IMR-90 (cell line): Measurements from ENCODE around the gene S100A5. TPM values are rescaled to one million over a fixed set of nuclear protein-coding genes. Genes with fewer than 3 reads are reported as not detected.

Experiments used
- ATAC-seq: fragments of 200-7000 bp; cut with Tn5 transposase; 2 replicates; pipeline ENCODE4 v1.9.1; 2020; ENCODE audit warnings: low read depth, mild to moderate bottlenecking, moderate library complexity
- BruUV-seq: library from RNA; stranded (reverse); fragments of 400-500 nt; replicated peaks from 2 replicates; lab custom pipeline; 2021; lab: Mats Ljungman, UMichigan
- CTCF ChIA-PET: fragments of 300-600 bp; formaldehyde crosslinking; extraction: SDS; loops from one replicate; lab custom pipeline; 2021; ENCODE audit warnings: antibody characterized with exemption; lab: Yijun Ruan, JAX
- POLR2A ChIA-PET: fragments of 300-600 bp; sonication (Branson Sonifier 250); formaldehyde crosslinking; loops from one replicate; lab custom pipeline; 2022; ENCODE audit warnings: antibody characterized with exemption; ENCODE audit not compliant: unreplicated experiment; lab: Charles Lee
- DNase-seq: peaks from one replicate; pipeline ENCODE4 v3.0.0; 2013
- H2AFZ ChIP-seq: replicated peaks from 2 replicates; pipeline ENCODE3; 2013; ENCODE audit warnings: low read length, mild to moderate bottlenecking; ENCODE audit not compliant: poor library complexity
- H2AK5ac ChIP-seq: 2 replicates; pipeline ENCODE4 v1.6.1; 2013; ENCODE audit warnings: low read depth, low read length, inconsistent platforms
- H2AK9ac ChIP-seq: replicated peaks from 2 replicates; pipeline ENCODE3; 2013; ENCODE audit warnings: mild to moderate bottlenecking, low read depth, low read length, moderate library complexity; ENCODE audit not compliant: poor library complexity
- H2BK120ac ChIP-seq: 2 replicates; pipeline ENCODE4 v1.6.1; 2013; ENCODE audit warnings: low read depth, low read length, inconsistent platforms
- H2BK15ac ChIP-seq: 3 replicates; pipeline ENCODE4 v1.6.1; 2013; ENCODE audit warnings: low read depth, low read length, inconsistent platforms
- H2BK20ac ChIP-seq: 2 replicates; pipeline ENCODE4 v1.6.1; 2013; ENCODE audit warnings: low read depth, mild to moderate bottlenecking, inconsistent platforms, low read length, moderate library complexity
- H2BK5ac ChIP-seq: 2 replicates; pipeline ENCODE4 v1.6.1; 2013; ENCODE audit warnings: mild to moderate bottlenecking, low read depth, low read length, inconsistent platforms; ENCODE audit not compliant: poor library complexity, severe bottlenecking
- H3K14ac ChIP-seq: replicated peaks from 2 replicates; pipeline ENCODE4 v1.6.1; 2013; ENCODE audit warnings: low read depth, low read length, inconsistent platforms
- H3K18ac ChIP-seq: 2 replicates; pipeline ENCODE4 v1.6.1; 2013; ENCODE audit warnings: low read depth, low read length, control low read depth
- H3K23ac ChIP-seq: 2 replicates; pipeline ENCODE4 v1.6.1; 2013; ENCODE audit warnings: low read depth, low read length, inconsistent platforms
- H3K27ac ChIP-seq: 2 replicates; pipeline ENCODE4 v1.5.1; 2013; ENCODE audit warnings: mild to moderate bottlenecking, control low read depth, low read length; ENCODE audit not compliant: insufficient read depth
- H3K27me3 ChIP-seq: 2 replicates; pipeline ENCODE4 v1.6.1; 2013; ENCODE audit warnings: low read length; ENCODE audit not compliant: control insufficient read depth, insufficient read depth
- H3K36me3 ChIP-seq: 2 replicates; pipeline ENCODE4 v1.6.1; 2013; ENCODE audit warnings: low read length, mixed read lengths; ENCODE audit not compliant: control insufficient read depth, insufficient read depth
- H3K4ac ChIP-seq: 2 replicates; pipeline ENCODE4 v1.6.1; 2013; ENCODE audit warnings: low read depth, low read length, inconsistent platforms
- H3K4me1 ChIP-seq: 2 replicates; pipeline ENCODE4 v1.6.1; 2013; ENCODE audit warnings: low read length, mixed read lengths; ENCODE audit not compliant: control insufficient read depth, insufficient read depth
- H3K4me2 ChIP-seq: 2 replicates; pipeline ENCODE4 v1.6.1; 2013; ENCODE audit warnings: low read depth, mild to moderate bottlenecking, control low read depth, low read length, moderate library complexity
- H3K4me3 ChIP-seq: 2 replicates; pipeline ENCODE4 v1.5.1; 2013; ENCODE audit warnings: low read depth, mild to moderate bottlenecking, control low read depth, low read length, moderate library complexity; ENCODE audit not compliant: insufficient read depth
- H3K56ac ChIP-seq: 2 replicates; pipeline ENCODE4 v1.6.1; 2013; ENCODE audit warnings: low read length, inconsistent platforms; ENCODE audit not compliant: insufficient read depth; ENCODE audit errors: extremely low read depth
- H3K79me1 ChIP-seq, 2 experiments: 2 replicates each; pipeline ENCODE4 v1.6.1; 2013; ENCODE audit warnings: low read length in 2 of 2, inconsistent platforms in 1 of 2, low read depth in 1 of 2
- H3K9ac ChIP-seq: 2 replicates; pipeline ENCODE4 v1.6.1; 2013; ENCODE audit warnings: low read depth, low read length, control low read depth
- H3K9me1 ChIP-seq: 2 replicates; pipeline ENCODE4 v1.6.1; 2013; ENCODE audit warnings: low read length, inconsistent platforms; ENCODE audit not compliant: insufficient read depth
- H3K9me3 ChIP-seq: 2 replicates; pipeline ENCODE4 v1.6.1; 2013; ENCODE audit warnings: low read length; ENCODE audit not compliant: control insufficient read depth, insufficient read depth
- H4K20me1 ChIP-seq: 2 replicates; pipeline ENCODE4 v1.6.1; 2013; ENCODE audit warnings: low read length, inconsistent platforms; ENCODE audit not compliant: insufficient read depth
- H4K5ac ChIP-seq: 2 replicates; pipeline ENCODE4 v1.6.1; 2013; ENCODE audit warnings: mild to moderate bottlenecking, low read depth, low read length, control low read depth
- H4K8ac ChIP-seq, 2 experiments: 2 replicates each; pipeline ENCODE4 v1.6.1; 2013; ENCODE audit warnings: low read depth in 2 of 2, low read length in 2 of 2, control low read depth in 1 of 2, inconsistent platforms in 1 of 2
- H4K91ac ChIP-seq: 2 replicates; pipeline ENCODE4 v1.6.1; 2013; ENCODE audit warnings: low read depth, low read length, inconsistent platforms; ENCODE audit not compliant: insufficient read depth
- CEBPB ChIP-seq: IDR thresholded peaks from 2 replicates; pipeline ENCODE4 v1.6.1; 2012; ENCODE audit warnings: low read depth, low read length, improper control_type of control experiment
- CHD1 ChIP-seq: IDR thresholded peaks from 2 replicates; pipeline ENCODE4 v1.6.1; 2012; ENCODE audit warnings: low read depth, low read length, improper control_type of control experiment
- ELK1 ChIP-seq: fragments of 150-350 bp; IDR thresholded peaks from 2 replicates; pipeline ENCODE4 v1.6.1; 2016; ENCODE audit warnings: low read depth, mild to moderate bottlenecking, low read length, moderate library complexity, borderline replicate concordance
- FOS ChIP-seq: fragments of 150-350 bp; IDR thresholded peaks from 2 replicates; pipeline ENCODE4 v1.6.1; 2016; ENCODE audit warnings: low read depth, low read length
- MAZ ChIP-seq: IDR thresholded peaks from 2 replicates; pipeline ENCODE4 v1.6.1; 2012; ENCODE audit warnings: low read depth, mild to moderate bottlenecking, low read length, improper control_type of control experiment, moderate library complexity, borderline replicate concordance
- MXI1 ChIP-seq: IDR thresholded peaks from 2 replicates; pipeline ENCODE4 v1.6.1; 2012; ENCODE audit warnings: low read depth, mild to moderate bottlenecking, low read length, moderate library complexity, borderline replicate concordance
- NFE2L2 ChIP-seq: fragments of 150-350 bp; IDR thresholded peaks from 2 replicates; pipeline ENCODE4 v1.6.1; 2016; ENCODE audit warnings: low read depth, mild to moderate bottlenecking, low read length
- POLR2A ChIP-seq: IDR thresholded peaks from 2 replicates; pipeline ENCODE4 v1.6.1; 2012; ENCODE audit warnings: mild to moderate bottlenecking, low read depth, low read length
- RAD21 ChIP-seq: IDR thresholded peaks from 2 replicates; pipeline ENCODE4 v1.6.1; 2012; ENCODE audit warnings: low read length, improper control_type of control experiment
- RCOR1 ChIP-seq: IDR thresholded peaks from 2 replicates; pipeline ENCODE4 v1.6.1; 2012; ENCODE audit warnings: mild to moderate bottlenecking, low read length, improper control_type of control experiment; ENCODE audit not compliant: insufficient replicate concordance
- RFX5 ChIP-seq: IDR thresholded peaks from 2 replicates; pipeline ENCODE4 v1.8.0; 2012; ENCODE audit warnings: low read depth, mild to moderate bottlenecking, low read length, moderate library complexity
- SMC3 ChIP-seq: fragments of 150-350 bp; IDR thresholded peaks from 2 replicates; pipeline ENCODE4 v1.6.1; 2016; ENCODE audit warnings: low read depth, mild to moderate bottlenecking, antibody characterized with exemption, low read length, moderate library complexity
- WGBS, 2 experiments: methylation state at CpG; one replicate each; pipeline versions ENCODE4 v1.1.5 to v1.1.7; 2013; ENCODE audit warnings: missing lambda C conversion rate in 2 of 2; ENCODE audit not compliant: insufficient read length in 1 of 2; ENCODE audit errors: extremely low coverage in 2 of 2; 5-methylcytosine and 5-hydroxymethylcytosine counted together
- dilution Hi-C: fragments of 300-500 bp; cut with HindIII; formaldehyde crosslinking; loops from one replicate; pipeline ENCODE4 v1.14.3; 2018; ENCODE audit warnings: low sequenced_read_pairs; ENCODE audit not compliant: unreplicated experiment
- in situ Hi-C: fragments of 300-500 bp; cut with MboI; formaldehyde crosslinking; loops from 3 replicates; pipeline ENCODE4 v1.14.3; 2019; ENCODE audit warnings: low sequenced_read_pairs, inconsistent platforms, mixed read lengths
- intact Hi-C: fragments of 100-400 bp; cut with micrococcal nuclease; formaldehyde crosslinking; loops from 2 replicates; pipeline ENCODE4 v1.10.0; 2022
- polyA plus RNA-seq, 3 experiments: library from polyadenylated mRNA; depleted of rRNA; stranded (reverse); fragments of >200 nt; gene quantifications; 2 replicates each; pipeline ENCODE4 v1.2.3, GENCODE V29; 2012; ENCODE audit warnings: low replicate concordance in 1 of 3
- total RNA-seq: library from RNA; depleted of rRNA; stranded (reverse); fragments of >200 nt; gene quantifications from 2 replicates; pipeline ENCODE4 v1.2.3, GENCODE V29; 2012
- TF ChIP-seq, protein P1 (sequence below): fragments of 150-350 bp; IDR thresholded peaks from 2 replicates; pipeline ENCODE4 v1.6.1; 2017; ENCODE audit warnings: mild to moderate bottlenecking, antibody characterized with exemption, low read length, low read depth
- TF ChIP-seq, protein P2 (sequence below): conservative IDR thresholded peaks from 2 replicates; pipeline ENCODE4 v1.5.1; 2012; ENCODE audit warnings: mild to moderate bottlenecking, low read depth, low read length, improper control_type of control experiment

The S100A5 gene
- total and polyA plus RNA-seq, 2 of the 4 experiments (the other 2 are of a cell fraction): 0.27 TPM; not detected in 1

- dilution Hi-C loops (no loop called here), intact Hi-C loops (no loop called here), in situ Hi-C loops (no loop called here)
- ChIA-PET POLR2A (no interaction called here), CTCF (interaction anchor here (0.6 kb wide), 1 partner anchor 36 kb away, joined by 3 read pairs; the partner anchor contains the start of gene S100A3)
- H3K79me1 ChIP-seq: no peaks in the 10 kb centered on the region
- TF ChIP-seq POLR2A: no peak
- no peak for TF ChIP-seq RFX5
- no peak for TF ChIP-seq RAD21
- TF ChIP-seq, protein P1, sequence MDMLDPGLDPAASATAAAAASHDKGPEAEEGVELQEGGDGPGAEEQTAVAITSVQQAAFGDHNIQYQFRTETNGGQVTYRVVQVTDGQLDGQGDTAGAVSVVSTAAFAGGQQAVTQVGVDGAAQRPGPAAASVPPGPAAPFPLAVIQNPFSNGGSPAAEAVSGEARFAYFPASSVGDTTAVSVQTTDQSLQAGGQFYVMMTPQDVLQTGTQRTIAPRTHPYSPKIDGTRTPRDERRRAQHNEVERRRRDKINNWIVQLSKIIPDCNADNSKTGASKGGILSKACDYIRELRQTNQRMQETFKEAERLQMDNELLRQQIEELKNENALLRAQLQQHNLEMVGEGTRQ: no peak
- no peak for TF ChIP-seq RCOR1
- TF ChIP-seq CHD1: no peak
- TF ChIP-seq SMC3: no peak
- no peak for TF ChIP-seq CEBPB
- TF ChIP-seq MXI1: no peak
- TF ChIP-seq ELK1: no peak
- no peak for TF ChIP-seq NFE2L2
- no peak for TF ChIP-seq FOS
- no peak for TF ChIP-seq MAZ
- TF ChIP-seq, protein P2, sequence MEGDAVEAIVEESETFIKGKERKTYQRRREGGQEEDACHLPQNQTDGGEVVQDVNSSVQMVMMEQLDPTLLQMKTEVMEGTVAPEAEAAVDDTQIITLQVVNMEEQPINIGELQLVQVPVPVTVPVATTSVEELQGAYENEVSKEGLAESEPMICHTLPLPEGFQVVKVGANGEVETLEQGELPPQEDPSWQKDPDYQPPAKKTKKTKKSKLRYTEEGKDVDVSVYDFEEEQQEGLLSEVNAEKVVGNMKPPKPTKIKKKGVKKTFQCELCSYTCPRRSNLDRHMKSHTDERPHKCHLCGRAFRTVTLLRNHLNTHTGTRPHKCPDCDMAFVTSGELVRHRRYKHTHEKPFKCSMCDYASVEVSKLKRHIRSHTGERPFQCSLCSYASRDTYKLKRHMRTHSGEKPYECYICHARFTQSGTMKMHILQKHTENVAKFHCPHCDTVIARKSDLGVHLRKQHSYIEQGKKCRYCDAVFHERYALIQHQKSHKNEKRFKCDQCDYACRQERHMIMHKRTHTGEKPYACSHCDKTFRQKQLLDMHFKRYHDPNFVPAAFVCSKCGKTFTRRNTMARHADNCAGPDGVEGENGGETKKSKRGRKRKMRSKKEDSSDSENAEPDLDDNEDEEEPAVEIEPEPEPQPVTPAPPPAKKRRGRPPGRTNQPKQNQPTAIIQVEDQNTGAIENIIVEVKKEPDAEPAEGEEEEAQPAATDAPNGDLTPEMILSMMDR: no peak
- H3K56ac ChIP-seq: no peak overlapping the region
- H4K8ac ChIP-seq: no peak overlapping the region
- no peak overlapping the region for H2AK9ac ChIP-seq
- no peak overlapping the region for H2BK20ac ChIP-seq
- H2BK5ac ChIP-seq: no peak overlapping the region
- no peak overlapping the region for H3K23ac ChIP-seq
- no peaks in the 10 kb centered on the region for H3K9me1 ChIP-seq
- DNase-seq (no peak), ATAC-seq (no peak)
- no peak overlapping the region for H3K27ac ChIP-seq
- H4K91ac ChIP-seq: no peak overlapping the region
- no peak overlapping the region for H2AFZ ChIP-seq
- H4K5ac ChIP-seq: no peak overlapping the region
- no CpG with 5 or more reads among the region's 1 CpG for WGBS, 2 experiments
- no peaks in the 10 kb centered on the region for H3K27me3 ChIP-seq
- no peak overlapping the region for H3K14ac ChIP-seq
- no peak overlapping the region for H3K4me3 ChIP-seq
- H3K4me1 ChIP-seq: peaks cover 2% of the 10 kb centered on the region; the same call in 1 of the 2 replicates
- no peaks in the 10 kb centered on the region for H3K36me3 ChIP-seq
- no peak overlapping the region for H3K18ac ChIP-seq
- no peak overlapping the region for H3K4ac ChIP-seq
- no peak overlapping the region for H3K4me2 ChIP-seq
- H3K9ac ChIP-seq: no peak overlapping the region
- H3K9me3 ChIP-seq: no peaks in the 10 kb centered on the region
- no peak overlapping the region for H2BK120ac ChIP-seq
- H2AK5ac ChIP-seq: no peak overlapping the region
- H2BK15ac ChIP-seq: no peak overlapping the region
- BruUV-seq: no TSS peak
- H4K20me1 ChIP-seq: no peaks in the 10 kb centered on the region
Measured at GRCh38 chr1:153585006-153585405, 44.3 kb upstream of the S100A5 start.
